GM12878 (cell line): ENCODE results near the gene ATP2B1. TPM values are rescaled to one million over a fixed set of nuclear protein-coding genes. Genes with fewer than 3 reads are reported as not detected.

Experiments used
- CBX5 ChIP-seq: sonication (generic); IDR thresholded peaks from 2 replicates; pipeline ENCODE4 v1.6.1; 2016; ENCODE audit warnings: low read depth, moderate library complexity, mild to moderate bottlenecking, inconsistent platforms
- CREB1 ChIP-seq: IDR thresholded peaks from 2 replicates; pipeline ENCODE4 v1.6.1; 2012; ENCODE audit warnings: low read depth, mild to moderate bottlenecking, inconsistent platforms
- EGR1 ChIP-seq, 2 experiments: IDR thresholded peaks; 1 replicate in 1 of 2; 2 replicates in 1 of 2; pipeline ENCODE4 v1.6.1; 2011 to 2012; ENCODE audit warnings: low read depth in 2 of 2, low read length in 2 of 2, borderline replicate concordance in 1 of 2, mild to moderate bottlenecking in 1 of 2, moderate library complexity in 1 of 2
- HDAC2 ChIP-seq: fragments of 200-600 bp; sonication (generic); IDR thresholded peaks from 2 replicates; pipeline ENCODE4 v1.6.1; 2017
- NFIC ChIP-seq: IDR thresholded peaks from 2 replicates; pipeline ENCODE4 v1.6.1; 2012; ENCODE audit warnings: low read depth, mild to moderate bottlenecking, inconsistent platforms, low read length, moderate library complexity
- PAX8 ChIP-seq: fragments of 450-650 bp; IDR thresholded peaks from 2 replicates; pipeline ENCODE4 v1.6.1; 2017; ENCODE audit warnings: mild to moderate bottlenecking, moderate library complexity
- SIN3A ChIP-seq: IDR thresholded peaks from 2 replicates; pipeline ENCODE4 v1.6.1; 2012; ENCODE audit warnings: low read depth, low read length, improper control_type of control experiment
- SPI1 ChIP-seq: IDR thresholded peaks from 2 replicates; pipeline ENCODE4 v1.6.1; 2011; ENCODE audit warnings: low read depth, mild to moderate bottlenecking, low read length, moderate library complexity, borderline replicate concordance; ENCODE audit not compliant: insufficient read depth
- YY1 ChIP-seq: IDR thresholded peaks from 2 replicates; pipeline ENCODE4 v1.6.1; 2011; ENCODE audit warnings: low read depth, mild to moderate bottlenecking, low read length
- ZNF384 ChIP-seq: IDR thresholded peaks from 2 replicates; pipeline ENCODE4 v1.6.1; 2012; ENCODE audit warnings: low read depth, mild to moderate bottlenecking, low read length, improper control_type of control experiment, borderline replicate concordance
- ZZZ3 ChIP-seq: IDR thresholded peaks from 2 replicates; pipeline ENCODE4 v1.6.1; 2011; ENCODE audit warnings: low read depth; ENCODE audit not compliant: control insufficient read depth, insufficient read length
- polyA plus RNA-seq, 11 experiments: library from polyadenylated mRNA; depleted of rRNA in 4 of 11; unstranded in 6 of 11; stranded (reverse) in 5 of 11; fragments of >200 nt; fragmentation: Nextera tagmentation in 4 of 11; fragmentation: Illumina TruSeq in 1 of 11; extraction: Ambion mirVana in 4 of 11; extraction: Trizol in 1 of 11; gene quantifications; 1 replicate in 1 of 11; 2 replicates in 10 of 11; pipeline versions ENCODE4 v1.2.1 to v1.2.3, GENCODE V29; 2011 to 2016; ENCODE audit warnings: inconsistent platforms in 2 of 11, missing spikeins in 2 of 11, low read depth in 1 of 11
- total RNA-seq, 4 experiments: library from RNA; depleted of rRNA in 3 of 4; stranded (reverse); fragments of >200 nt in 3 of 4; fragmentation: Illumina TruSeq in 1 of 4; extraction: Trizol in 1 of 4; gene quantifications; 2 replicates each; pipeline versions ENCODE4 v1.2.1 to v1.2.3, GENCODE V29; 2013 to 2021
- TF ChIP-seq, protein P1 (sequence below): fragments of 450-650 bp; formaldehyde crosslinking; IDR thresholded peaks from 2 replicates; pipeline ENCODE4 v1.4.0; 2020; ENCODE audit warnings: mild to moderate bottlenecking, moderate library complexity
- TF ChIP-seq, protein P2 (sequence below): IDR thresholded peaks from 2 replicates; pipeline ENCODE4 v1.6.1; 2012; ENCODE audit warnings: improper control_type of control experiment, low read depth, low read length; ENCODE audit not compliant: insufficient replicate concordance
- TF ChIP-seq, protein P3 (sequence below): fragments of 450-650 bp; IDR thresholded peaks from 2 replicates; pipeline ENCODE4 v1.6.1; 2018; ENCODE audit warnings: borderline replicate concordance, mild to moderate bottlenecking; ENCODE audit not compliant: partially characterized antibody
- TF ChIP-seq, protein P4 (sequence below): fragments of 450-650 bp; IDR thresholded peaks from 2 replicates; pipeline ENCODE4 v1.6.1; 2017; ENCODE audit warnings: low read depth, mild to moderate bottlenecking, moderate library complexity

The ATP2B1 gene
- total and polyA plus RNA-seq, 10 of the 15 experiments (the other 5 are each of a cell fraction or from before 2014, with no cell fraction given), result 15.9 to 67.8 (median 48.5) TPM

DNA sequence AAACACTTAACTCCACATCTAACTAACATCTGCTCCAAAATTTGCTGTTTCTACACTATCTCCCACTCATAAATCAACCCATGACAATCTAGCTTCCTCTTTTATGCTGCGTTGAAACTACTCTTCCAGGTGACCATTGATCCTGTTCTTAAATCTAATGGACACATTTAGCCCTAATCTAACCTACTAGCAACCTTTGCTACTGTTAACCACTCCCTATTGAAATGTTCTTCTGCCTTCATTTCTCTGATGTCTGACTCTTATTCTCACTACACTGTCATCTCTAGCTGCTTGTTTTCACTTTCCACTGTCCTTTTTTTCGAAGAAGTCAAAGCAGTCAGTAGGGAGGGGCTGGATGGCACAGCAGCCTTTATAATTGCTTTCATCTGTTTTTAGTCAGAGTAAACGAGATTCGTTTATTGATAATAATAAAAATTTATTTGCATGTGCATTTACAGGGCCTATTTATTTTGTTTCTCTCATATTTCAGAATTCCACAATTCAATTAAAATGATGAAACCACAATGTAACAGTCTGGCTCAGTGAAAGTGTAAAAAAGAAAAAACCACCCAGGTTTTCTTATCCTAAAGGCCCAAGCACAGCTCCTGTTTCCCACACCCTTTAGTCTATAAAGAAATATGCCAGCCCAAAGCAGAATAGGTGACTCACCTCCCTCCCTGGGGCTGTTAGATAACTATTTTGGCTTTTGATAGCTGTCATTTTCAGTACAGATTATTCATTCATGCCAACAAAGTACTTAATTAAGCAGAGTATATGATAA lies 44.9 kb downstream of the ATP2B1 start (continued):
- TF ChIP-seq ZZZ3 (no peak), EGR1 (IDR thresholded peaks at IDR 0.05; ENCODE audit: borderline replicate concordance in 1 of 2, low read depth in 2 of 2, low read length in 2 of 2) (no peak), HDAC2 (no peak), ZNF384 (no peak), SPI1 (peak; percentile 35; the same call in 1 of the 2 replicates), NFIC (peak; percentile 12; the same call in 1 of the 2 replicates), SIN3A (no peak), YY1 (no peak), CBX5 (no peak), CREB1 (no peak), PAX8 (no peak)
- TF ChIP-seq, protein P1, sequence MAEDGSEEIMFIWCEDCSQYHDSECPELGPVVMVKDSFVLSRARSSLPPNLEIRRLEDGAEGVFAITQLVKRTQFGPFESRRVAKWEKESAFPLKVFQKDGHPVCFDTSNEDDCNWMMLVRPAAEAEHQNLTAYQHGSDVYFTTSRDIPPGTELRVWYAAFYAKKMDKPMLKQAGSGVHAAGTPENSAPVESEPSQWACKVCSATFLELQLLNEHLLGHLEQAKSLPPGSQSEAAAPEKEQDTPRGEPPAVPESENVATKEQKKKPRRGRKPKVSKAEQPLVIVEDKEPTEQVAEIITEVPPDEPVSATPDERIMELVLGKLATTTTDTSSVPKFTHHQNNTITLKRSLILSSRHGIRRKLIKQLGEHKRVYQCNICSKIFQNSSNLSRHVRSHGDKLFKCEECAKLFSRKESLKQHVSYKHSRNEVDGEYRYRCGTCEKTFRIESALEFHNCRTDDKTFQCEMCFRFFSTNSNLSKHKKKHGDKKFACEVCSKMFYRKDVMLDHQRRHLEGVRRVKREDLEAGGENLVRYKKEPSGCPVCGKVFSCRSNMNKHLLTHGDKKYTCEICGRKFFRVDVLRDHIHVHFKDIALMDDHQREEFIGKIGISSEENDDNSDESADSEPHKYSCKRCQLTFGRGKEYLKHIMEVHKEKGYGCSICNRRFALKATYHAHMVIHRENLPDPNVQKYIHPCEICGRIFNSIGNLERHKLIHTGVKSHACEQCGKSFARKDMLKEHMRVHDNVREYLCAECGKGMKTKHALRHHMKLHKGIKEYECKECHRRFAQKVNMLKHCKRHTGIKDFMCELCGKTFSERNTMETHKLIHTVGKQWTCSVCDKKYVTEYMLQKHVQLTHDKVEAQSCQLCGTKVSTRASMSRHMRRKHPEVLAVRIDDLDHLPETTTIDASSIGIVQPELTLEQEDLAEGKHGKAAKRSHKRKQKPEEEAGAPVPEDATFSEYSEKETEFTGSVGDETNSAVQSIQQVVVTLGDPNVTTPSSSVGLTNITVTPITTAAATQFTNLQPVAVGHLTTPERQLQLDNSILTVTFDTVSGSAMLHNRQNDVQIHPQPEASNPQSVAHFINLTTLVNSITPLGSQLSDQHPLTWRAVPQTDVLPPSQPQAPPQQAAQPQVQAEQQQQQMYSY, result no peak
- TF ChIP-seq, protein P2, sequence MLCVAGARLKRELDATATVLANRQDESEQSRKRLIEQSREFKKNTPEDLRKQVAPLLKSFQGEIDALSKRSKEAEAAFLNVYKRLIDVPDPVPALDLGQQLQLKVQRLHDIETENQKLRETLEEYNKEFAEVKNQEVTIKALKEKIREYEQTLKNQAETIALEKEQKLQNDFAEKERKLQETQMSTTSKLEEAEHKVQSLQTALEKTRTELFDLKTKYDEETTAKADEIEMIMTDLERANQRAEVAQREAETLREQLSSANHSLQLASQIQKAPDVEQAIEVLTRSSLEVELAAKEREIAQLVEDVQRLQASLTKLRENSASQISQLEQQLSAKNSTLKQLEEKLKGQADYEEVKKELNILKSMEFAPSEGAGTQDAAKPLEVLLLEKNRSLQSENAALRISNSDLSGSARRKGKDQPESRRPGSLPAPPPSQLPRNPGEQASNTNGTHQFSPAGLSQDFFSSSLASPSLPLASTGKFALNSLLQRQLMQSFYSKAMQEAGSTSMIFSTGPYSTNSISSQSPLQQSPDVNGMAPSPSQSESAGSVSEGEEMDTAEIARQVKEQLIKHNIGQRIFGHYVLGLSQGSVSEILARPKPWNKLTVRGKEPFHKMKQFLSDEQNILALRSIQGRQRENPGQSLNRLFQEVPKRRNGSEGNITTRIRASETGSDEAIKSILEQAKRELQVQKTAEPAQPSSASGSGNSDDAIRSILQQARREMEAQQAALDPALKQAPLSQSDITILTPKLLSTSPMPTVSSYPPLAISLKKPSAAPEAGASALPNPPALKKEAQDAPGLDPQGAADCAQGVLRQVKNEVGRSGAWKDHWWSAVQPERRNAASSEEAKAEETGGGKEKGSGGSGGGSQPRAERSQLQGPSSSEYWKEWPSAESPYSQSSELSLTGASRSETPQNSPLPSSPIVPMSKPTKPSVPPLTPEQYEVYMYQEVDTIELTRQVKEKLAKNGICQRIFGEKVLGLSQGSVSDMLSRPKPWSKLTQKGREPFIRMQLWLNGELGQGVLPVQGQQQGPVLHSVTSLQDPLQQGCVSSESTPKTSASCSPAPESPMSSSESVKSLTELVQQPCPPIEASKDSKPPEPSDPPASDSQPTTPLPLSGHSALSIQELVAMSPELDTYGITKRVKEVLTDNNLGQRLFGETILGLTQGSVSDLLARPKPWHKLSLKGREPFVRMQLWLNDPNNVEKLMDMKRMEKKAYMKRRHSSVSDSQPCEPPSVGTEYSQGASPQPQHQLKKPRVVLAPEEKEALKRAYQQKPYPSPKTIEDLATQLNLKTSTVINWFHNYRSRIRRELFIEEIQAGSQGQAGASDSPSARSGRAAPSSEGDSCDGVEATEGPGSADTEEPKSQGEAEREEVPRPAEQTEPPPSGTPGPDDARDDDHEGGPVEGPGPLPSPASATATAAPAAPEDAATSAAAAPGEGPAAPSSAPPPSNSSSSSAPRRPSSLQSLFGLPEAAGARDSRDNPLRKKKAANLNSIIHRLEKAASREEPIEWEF, result no peak
- TF ChIP-seq, protein P3, sequence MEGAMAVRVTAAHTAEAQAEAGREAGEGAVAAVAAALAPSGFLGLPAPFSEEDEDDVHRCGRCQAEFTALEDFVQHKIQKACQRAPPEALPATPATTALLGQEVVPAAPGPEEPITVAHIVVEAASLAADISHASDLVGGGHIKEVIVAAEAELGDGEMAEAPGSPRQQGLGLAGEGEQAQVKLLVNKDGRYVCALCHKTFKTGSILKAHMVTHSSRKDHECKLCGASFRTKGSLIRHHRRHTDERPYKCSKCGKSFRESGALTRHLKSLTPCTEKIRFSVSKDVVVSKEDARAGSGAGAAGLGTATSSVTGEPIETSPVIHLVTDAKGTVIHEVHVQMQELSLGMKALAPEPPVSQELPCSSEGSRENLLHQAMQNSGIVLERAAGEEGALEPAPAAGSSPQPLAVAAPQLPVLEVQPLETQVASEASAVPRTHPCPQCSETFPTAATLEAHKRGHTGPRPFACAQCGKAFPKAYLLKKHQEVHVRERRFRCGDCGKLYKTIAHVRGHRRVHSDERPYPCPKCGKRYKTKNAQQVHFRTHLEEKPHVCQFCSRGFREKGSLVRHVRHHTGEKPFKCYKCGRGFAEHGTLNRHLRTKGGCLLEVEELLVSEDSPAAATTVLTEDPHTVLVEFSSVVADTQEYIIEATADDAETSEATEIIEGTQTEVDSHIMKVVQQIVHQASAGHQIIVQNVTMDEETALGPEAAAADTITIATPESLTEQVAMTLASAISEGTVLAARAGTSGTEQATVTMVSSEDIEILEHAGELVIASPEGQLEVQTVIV, result no peak
- TF ChIP-seq, protein P4, sequence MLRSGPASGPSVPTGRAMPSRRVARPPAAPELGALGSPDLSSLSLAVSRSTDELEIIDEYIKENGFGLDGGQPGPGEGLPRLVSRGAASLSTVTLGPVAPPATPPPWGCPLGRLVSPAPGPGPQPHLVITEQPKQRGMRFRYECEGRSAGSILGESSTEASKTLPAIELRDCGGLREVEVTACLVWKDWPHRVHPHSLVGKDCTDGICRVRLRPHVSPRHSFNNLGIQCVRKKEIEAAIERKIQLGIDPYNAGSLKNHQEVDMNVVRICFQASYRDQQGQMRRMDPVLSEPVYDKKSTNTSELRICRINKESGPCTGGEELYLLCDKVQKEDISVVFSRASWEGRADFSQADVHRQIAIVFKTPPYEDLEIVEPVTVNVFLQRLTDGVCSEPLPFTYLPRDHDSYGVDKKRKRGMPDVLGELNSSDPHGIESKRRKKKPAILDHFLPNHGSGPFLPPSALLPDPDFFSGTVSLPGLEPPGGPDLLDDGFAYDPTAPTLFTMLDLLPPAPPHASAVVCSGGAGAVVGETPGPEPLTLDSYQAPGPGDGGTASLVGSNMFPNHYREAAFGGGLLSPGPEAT, result no peak
